Skin of body (tissue), 2 donors: Measurements from ENCODE around the gene INPP4B. TPM values are rescaled to one million over a fixed set of nuclear protein-coding genes. Genes with fewer than 3 reads are reported as not detected.
"Not testable (repeated sequence)": the region's sequence is repeated elsewhere in the genome, so short reads cannot be mapped to it uniquely, and the experiment has no call there.

ENCODE experiments used
- DNase-seq: peaks from one replicate; lab custom pipeline; 2025; lab: John Stamatoyannopoulos, UW
- total RNA-seq: library from RNA; depleted of rRNA; stranded (reverse); fragments of >200 nt; gene quantifications from one replicate; pipeline ENCODE4 v1.2.3, GENCODE V29; 2014

INPP4B gene
- total RNA-seq, 1 donor from 2014 or later, result 28.6 TPM

DNA sequence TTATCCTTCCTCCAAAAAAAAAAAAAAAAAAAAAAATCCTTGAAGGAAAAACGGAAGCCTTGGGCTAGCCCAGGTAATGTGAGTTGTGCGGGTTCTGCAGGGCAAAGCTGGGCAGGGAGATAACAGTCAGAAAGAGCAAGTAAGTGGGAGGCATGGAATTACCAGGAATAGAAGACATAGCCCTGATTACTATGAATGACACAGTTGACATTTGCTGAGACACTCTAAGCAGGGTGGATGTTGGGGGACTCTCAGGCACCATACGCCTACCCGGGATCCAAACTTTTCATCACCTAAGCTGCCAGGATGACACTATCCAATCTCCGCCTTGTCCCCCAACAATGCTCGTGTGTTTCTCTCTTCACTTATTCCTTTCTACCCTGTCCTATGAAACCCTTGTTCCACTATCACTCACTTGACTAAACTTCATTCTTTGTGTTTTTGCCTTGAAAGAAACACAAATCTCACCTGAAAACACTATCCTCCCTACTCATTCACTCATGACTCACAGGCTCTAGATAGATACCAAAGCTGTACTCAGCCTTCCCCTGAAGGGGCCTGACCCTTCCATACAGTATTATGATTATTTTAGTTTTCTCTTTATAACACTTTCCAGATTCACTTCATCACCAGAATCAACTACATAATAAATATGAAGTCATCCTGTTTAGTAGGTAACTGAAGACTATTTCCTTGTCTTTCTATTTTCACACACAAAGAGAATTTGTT is 158.4 kb downstream of the INPP4B start:
- DNase-seq, result no peak

DNA sequence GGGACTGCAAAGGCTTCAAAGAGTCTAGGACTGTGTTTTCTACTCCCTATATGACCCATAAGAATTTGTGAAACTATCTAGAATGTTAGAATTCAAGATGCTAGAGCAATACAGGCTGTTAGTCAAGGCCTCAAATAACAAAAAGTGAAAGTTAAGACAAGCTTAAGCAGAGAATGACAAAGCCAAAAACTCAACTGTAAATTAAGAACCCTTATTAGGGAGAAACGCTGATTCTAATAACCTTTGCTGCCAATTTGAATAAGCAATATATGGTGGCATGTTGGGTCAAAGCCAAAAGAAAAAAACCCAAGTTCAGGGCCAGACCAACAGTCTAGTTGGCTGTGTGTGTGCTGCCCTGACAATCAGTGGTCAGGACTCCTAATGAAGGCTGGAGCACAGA is 160.0 kb downstream of the INPP4B start:
- DNase-seq, result no peak

DNA sequence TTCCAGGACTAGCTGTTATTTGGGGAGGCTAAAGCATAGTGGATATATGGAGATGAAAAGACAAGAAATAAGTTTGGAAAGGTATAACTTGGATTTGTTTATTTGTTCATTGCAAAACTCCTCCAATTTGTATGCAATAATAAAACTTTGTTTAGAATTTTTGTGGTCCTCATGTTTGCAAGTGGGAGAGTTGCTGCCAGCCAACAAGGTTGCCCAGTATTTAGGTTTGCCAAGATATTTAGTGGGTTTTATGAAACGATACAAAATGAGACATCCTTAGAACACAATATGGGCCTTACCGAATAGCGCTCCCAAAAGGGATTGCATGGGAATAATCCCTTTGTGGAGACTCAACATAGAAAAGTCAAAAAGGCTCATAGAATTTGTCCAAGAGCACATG is 162.1 kb downstream of the INPP4B start:
- no peak for DNase-seq

DNA sequence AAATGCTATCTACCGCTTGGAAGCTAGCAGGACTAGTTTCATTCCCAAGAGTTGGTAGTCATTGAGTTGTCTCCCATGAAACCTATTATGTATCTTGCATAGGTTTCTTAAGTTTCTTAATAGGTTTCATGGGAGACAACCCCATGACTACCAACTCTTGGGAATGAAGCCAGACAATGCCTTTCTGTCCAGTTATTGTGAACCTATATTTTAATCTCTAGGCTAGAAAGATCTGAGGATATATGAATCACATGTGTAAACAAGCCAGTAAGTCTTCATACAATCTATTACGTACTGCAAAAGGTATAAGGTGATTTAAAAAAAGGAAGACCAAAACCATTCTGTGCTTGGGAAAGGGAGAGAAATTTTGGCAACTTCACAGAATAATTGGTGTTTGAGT is 162.6 kb downstream of the INPP4B start:
- no peak for DNase-seq

DNA sequence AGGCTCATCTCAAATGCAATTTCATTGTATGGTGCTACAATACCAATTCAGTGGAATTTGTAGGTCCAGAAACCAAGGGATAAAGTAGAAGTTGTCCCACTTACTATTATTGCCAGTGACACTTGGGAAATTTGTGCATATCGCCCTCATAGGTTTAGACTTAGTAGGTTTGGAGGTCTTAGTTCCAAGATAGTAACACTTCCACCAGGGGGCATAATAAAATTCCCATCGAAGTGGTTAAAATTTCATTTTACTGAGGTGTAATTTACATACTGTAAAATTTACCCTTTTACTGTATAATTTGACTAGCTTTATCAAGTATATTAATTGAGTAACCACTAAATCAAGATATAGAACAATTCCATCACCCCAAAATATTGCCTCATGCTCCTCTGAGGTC is 174.6 kb downstream of the INPP4B start:
- DNase-seq, result no peak

DNA sequence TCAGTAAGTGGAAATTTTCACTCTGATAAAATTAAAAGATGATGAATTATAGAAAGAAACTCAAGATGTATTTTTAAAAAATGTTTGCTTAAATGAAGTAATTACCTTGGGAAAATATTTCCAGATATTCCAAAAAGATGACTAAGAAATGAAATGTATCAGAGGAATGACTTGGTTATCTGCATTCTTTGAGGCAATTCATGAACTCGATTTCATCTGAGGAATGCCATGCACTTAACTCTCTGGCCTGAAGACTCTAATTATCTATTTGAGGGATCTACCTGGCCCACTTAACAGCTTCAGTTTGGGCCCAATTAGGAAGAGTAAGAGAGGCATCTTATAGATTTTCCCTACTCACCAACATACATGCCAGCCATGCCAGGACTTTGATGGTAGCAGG is 182.3 kb downstream of the INPP4B start:
- DNase-seq, result no peak

DNA sequence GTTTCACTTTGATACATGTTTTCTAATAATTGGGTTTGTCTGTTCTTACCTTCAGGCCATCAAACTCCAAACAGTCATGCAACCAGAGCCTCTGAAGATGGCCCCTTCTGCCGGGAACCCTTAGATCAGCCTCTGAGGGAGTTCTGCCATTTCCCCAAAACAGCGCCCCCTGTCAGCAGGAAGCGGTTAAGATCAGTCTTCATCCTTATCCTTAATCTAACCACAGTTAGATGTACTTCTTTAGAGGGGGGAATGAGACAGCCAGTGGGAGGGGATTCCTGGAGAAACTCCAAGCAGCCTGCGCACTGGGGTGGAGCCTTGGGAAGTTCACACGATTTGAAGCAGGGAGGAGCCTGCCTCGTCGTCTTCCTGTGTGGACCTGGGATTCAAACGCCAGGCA is 185.4 kb downstream of the INPP4B start:
- DNase-seq, result no peak

DNA sequence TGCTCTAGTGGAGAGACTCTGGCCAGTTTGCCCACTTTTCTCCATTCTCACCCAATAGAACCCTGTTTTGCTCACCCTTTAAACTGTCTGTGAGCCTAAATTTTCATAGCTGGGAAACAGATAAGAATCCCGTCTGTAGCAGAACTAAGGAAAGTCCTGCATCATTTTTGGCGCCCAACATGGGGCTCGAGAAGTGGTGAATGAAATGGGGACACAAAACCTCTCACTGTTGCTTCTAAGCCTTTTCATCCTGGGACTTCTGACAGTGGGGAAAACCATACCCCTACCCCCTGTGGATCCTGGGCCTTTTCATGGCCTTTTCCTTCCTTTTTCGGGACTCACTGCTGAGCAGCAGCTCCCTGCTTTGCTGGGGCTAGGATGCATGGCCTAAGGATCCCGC is 189.9 kb downstream of the INPP4B start:
- DNase-seq, result no peak

DNA sequence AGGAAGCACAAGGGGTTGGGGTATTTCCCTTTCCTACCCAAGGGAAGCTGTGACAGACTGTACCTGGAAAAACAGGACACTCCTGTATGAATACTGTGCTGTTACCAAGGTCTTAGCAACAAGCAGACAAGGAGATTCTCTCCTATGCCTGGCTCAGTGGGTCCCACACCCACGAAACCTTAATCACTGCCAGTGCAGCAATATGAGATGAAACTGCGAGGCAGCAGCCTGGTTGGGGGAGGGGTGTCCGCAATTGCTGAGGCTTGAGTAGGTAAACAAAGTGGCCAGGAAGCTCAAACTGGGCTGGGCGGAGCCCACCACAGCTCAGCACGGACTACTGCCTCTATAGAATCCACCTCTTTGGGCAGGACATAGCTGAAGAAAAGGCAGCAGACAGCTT is 197.7 kb downstream of the INPP4B start:
- DNase-seq, result no peak

DNA sequence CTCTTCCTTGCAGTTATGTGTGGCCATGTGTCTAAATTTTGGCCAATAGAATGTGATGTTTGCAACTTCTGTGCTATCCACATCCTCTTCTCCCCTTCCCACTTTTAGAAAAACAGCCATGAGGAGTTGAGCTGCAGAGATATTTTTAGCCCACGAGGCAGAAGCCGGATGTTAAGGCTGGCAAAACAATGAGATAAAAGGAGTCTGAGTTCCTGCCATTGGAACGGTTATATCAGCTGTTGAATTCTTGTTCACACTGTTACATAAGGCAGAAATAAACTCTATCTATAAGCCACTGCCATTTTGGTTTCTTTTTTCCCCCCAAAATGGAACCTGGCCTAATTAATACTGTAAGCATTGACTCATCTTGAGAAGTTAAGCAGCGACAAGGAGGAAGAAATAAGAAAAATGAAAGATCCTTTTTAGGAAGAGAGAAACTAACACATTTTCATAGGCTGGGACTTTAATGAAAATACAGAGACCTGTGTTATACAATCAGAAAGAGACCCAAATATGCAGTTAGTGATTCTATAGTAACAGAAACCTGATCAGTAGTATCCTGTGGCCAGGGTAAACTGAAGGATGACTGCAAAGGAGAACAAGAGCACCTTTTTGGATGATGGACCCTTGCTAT is 200.5 kb downstream of the INPP4B start:
- no peak for DNase-seq

DNA sequence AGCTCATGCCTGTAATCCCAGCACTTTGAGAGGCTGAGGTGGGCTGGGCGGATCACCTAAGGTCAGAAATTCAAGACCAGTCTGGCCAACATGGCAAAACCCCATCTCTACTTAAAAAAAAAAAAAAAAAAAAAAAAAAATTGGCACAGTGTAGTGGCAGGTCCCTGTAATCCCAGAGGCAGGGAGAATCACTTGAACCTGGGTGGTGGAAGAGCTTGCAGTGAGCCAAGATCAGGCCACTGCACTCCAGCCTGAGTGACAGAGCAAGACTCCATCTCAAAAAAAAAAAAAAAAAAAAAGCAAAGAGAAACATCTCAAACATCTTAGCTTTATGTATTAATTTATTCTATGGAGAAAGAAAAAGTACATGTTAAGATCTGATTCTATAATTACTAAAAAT is 201.5 kb downstream of the INPP4B start:
- not testable (repeated sequence) for DNase-seq

DNA sequence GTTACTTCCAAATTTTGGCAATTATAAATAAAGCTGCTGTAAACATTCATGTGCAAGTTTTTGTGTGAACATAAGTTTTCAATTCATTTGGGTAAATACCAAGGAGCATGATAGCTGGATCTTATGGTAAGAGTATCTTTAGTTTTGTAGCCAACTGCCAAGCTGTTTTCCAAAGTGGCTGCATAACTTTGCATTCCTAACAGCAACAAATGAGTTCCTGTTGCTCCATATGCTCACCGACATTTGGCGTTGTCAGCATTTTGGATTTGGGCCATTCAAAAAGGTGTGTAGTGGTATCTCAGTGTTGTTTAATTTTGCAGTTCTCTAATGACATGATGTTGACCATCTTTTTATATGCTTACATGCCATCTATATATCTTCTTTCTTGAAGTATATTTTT is 208.5 kb downstream of the INPP4B start:
- DNase-seq, result no peak

DNA sequence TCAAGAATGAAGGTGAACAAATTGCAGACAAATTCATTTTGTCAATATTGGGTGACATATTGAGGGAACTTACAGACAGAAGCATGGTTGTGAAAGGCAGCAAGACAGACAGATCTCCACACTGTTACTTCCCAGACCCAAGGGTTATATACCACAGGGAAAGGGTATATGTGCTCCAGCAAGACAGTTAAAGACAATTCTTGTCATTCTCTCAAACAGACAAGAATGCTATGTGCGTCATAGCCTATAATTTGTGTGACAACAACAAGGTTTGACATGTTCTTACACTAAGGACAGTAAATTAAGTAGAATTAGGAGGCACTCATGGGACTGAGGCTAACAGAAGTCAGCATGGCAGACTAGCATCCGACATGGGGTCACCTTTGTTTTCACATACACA is 214.3 kb downstream of the INPP4B start:
- no peak for DNase-seq

DNA sequence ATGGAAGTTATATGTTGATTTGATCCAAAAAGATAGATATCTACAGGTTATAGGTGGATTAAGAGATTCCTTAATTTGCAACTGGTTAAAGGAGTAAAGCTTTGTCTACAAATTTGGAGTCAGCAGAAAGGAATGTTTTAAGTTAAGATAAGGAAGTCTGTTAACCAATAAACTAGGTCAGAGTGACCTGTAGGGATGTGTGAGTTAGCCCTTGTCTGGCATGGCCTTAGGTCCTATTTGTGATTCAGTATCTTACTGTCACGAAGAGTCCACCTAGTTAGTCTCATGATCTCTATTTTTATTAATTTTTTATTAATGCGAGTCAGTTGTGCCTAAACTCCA is 230.8 kb downstream of the INPP4B start:
- DNase-seq, result no peak

DNA sequence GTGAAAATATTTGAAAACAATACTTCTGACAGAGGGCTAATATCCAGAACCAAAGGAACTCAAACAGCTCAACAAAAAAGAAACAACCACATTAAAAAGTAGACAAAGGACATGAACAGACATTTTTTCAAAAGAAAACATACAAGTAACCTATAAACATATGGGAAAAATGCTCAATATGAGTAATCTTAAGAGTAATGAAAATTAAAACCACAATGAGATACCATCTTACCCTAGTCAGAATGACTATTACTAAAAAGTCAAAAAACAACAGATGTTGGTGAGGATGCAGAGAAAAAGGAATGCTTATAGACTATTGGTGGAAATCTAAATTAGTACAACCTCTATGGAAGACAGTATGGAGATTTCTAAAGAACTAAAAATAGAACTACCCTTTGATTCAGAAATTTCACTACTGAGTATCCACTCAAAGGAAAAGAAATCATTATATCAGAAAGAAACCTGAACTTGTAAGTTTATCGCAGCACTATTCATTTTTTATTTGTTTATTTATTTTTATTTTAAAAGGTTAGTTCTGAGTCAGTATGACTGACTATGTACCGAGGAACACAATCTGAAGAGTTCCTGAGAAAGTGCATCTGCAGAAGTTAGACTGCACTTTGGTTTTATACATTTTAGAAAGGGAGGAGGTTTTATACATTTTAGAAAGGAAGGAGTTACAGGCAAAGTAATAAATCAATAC is 231.3 kb downstream of the INPP4B start:
- DNase-seq, result no peak

DNA sequence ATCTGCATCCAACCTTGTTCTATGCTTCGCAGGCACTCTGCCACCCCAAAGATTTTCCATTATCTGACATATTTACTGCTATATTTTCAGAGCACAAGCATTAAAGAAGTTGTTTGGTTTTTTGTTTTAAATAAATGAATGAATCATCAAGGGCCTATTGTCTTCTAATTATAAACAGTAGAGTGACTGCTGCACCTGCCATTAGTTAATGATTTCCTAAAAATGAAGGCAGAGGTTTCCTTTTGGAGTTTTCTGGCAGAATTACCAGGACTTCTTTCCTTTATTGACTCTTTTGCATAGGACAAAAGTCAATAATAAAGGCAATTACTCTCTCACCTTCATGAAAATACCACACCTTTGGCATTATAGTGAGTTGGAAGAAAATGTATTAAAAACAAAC is 238.1 kb downstream of the INPP4B start:
- DNase-seq, result no peak

DNA sequence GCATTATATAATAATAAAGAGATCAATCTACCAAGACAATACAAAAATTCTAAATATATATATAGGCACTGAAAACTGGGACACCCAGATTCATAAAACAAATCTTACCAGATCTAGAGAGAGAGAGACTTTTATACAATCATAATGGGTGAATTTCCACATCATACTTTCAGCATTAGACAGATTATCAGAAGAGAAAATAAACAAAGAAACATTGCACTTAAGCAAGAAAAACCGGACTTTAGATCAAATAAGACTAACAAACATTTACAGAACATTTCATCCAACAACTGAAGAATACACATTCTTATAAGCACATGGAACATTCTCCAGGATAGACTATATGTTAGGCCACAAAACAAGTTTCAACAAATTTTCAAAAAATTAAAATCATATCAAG is 245.1 kb downstream of the INPP4B start:
- no peak for DNase-seq

DNA sequence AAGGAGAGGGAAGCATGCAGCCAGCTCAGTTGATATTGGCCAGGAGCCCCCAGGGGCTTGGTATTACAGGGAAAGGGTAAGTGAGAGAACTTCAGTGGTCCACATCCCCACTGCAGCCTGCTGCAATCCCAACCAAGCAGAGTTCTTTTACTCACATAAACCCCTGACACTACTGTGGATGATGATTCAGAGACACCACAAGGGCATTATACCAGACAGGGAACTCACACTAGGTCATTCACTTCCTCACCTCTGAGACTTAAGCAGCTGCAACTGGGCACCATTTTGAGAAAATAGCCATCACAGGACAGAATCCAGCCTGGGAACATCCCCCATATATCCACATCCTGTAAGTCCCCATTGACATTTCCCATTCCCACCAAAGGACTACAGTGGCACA is 248.0 kb downstream of the INPP4B start:
- no peak for DNase-seq

DNA sequence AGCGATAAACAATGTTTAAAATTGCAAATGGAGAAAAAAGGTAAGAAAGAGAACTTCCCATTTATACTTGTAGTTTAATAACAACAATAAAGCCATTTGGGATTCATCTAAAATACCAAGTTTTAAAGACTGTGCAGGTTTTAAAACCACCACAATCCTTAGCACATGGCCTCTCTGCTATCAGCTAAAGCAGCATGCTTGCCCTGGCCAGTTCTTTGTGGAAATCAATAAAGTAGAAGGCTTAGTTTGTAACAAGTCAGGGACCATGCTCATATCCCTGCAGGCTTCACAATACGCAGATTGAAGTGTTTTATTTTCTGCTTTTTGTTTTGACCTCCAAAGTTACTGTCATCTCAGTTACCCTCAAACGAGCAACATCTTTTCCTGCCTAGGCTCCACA is 249.5 kb downstream of the INPP4B start:
- DNase-seq, result no peak

DNA sequence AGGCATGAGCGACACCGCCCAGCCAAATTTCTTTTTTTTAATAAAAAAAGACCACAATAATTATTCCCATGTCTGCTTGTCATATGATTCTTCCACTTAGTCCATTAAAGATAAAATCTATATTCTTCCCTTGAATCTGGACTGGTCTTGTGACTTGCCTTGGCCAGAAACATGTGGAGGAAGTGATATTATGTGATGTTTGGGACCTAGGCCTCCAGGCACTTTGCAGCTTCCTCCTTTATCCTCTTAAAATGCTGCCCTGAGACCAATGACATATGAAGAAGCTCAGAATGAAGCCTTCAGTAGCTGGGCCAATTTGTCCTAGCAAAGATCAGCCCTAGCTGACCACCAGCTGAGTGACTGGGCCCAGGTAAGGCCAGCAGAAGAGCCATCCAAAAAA is 250.0 kb downstream of the INPP4B start:
- no peak for DNase-seq

DNA sequence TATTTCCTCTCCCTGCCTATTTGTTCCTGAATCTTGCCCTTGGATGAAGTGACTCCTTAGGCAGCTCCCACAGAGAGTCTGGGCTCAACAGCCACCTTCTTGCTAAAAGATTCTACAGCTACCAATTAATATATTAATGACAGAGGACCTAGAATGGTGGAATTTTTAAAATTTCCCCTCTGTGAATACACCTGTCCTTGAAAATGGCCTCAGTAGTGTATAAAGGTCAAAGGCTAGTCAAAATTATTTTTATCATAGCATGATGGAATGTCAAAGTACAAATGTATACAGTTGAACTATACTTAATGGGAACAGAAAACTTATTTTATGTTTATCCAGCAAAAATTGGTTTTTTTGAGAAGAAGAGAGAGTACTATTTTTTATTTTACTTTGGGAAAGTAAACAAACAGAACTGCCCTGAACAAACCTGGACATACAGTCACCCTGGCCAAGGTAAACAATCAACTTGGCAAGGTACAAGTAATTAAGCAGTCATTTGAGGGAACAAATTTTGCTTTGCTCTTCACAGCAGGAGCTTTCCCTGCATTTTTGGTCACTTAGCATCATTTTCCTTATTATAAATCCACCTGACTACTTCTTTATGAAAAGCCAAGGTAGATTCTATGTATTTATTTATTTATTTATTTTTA is 250.8 kb downstream of the INPP4B start:
- no peak for DNase-seq

DNA sequence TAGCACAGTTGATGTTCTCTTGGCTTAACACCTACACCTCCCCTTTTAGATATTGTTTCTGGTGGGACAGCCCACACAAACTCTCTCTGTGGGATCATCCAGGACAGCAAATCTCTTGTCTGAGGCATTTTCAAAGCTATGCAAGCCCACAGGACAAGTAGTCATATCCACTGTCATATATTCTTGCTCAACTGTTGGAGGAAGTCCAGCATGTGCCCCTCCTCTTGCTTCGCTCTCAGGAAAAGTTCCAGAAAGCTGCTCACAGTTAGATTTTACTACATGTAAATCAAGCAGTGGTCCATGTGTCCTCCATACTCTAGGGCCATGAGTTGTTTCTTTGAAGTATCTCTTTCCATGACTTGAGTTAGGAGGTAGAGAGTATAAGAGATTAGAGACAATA is 260.7 kb downstream of the INPP4B start:
- no peak for DNase-seq

DNA sequence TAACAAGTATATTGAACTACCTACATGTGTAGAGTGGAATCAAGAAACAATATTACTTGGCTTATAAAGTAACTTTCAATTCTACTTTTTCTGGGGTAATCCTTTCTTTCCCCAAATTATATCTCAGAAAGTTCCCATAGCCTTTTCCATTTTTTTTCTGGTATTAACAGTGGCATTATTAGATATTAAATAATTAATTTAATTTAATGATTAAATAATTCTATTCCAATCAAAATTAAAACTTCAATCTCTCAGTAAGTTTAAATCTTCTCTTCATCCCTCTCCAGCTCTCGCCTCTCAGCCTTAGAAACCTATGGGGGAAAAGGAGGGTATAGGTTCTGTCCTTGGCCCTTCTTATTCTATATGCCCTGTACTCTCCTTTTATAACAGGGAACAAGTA is 262.4 kb downstream of the INPP4B start:
- DNase-seq, result no peak
